ENCODE results near the gene OR4C11.

Gene OR4C11

GRCh38 chr11:55607545-55607944, at the start of gene OR4C11:
Gene OR4C11, minus strand, starts transcription at chr11:55607645. Its CDS starts 3,272 bp downstream, at chr11:55604373.
- no peak for DNase-seq (ENCODE audit: low read depth)

GRCh38 chr11:55655096-55655495, 47.7 kb upstream of the OR4C11 start:
- no peak for DNase-seq (ENCODE audit: low read depth)

- no peak for DNase-seq (ENCODE audit: low read depth)
Observed at GRCh38 chr11:55652560-55652959, 45.1 kb upstream of the OR4C11 start.

GRCh38 chr11:55648027-55648426, 40.6 kb upstream of the OR4C11 start, which contains the start of gene OR4S2:
Gene OR4S2, plus strand, starts transcription at chr11:55648327. Its CDS starts 2,577 bp downstream, at chr11:55650904.
- no peak for DNase-seq (ENCODE audit: low read depth)

- no peak for DNase-seq (ENCODE audit: low read depth)
Observed at GRCh38 chr11:55634813-55635212, 27.4 kb upstream of the OR4C11 start, which contains the start of gene OR4P4. Gene OR4P4, plus strand, starts transcription at chr11:55635113.

GRCh38 chr11:55624531-55624930, 17.1 kb upstream of the OR4C11 start:
- no peak for DNase-seq (ENCODE audit: low read depth)

- no peak for DNase-seq (ENCODE audit: low read depth)
Observed at GRCh38 chr11:55572548-55572947, 34.9 kb downstream of the OR4C11 start.

- no peak for DNase-seq (ENCODE audit: low read depth)
Observed at GRCh38 chr11:55571828-55572227, 35.6 kb downstream of the OR4C11 start, which contains the start of gene OR4C16. Gene OR4C16, plus strand, starts transcription at chr11:55572128. Its CDS starts 0 bp downstream, at chr11:55572128.

- no peak for DNase-seq (ENCODE audit: low read depth)
Observed at GRCh38 chr11:55554169-55554568, 53.3 kb downstream of the OR4C11 start, which contains the start of gene OR4C15. Gene OR4C15, plus strand, starts transcription at chr11:55554469. Its CDS starts 0 bp downstream, at chr11:55554469.
